ENCODE data around the gene ARHGAP26. TPM values are rescaled to one million over a fixed set of nuclear protein-coding genes. Genes with fewer than 3 reads are reported as not detected.

The ARHGAP26 gene
- total RNA-seq, 1 donor from 2014 or later, result 8.6 TPM

GRCh38 chr5:143148771-143149170 lies 378.6 kb downstream of the ARHGAP26 start:
- DNase-seq (ENCODE audit: low read depth), result no peak
- H3K4me3 ChIP-seq (ENCODE audit: low read depth, low read length), result no peak overlapping the region
- TF ChIP-seq CTCF (IDR thresholded peaks at IDR 0.05; ENCODE audit: insufficient read depth, low read length, poor library complexity, severe bottlenecking), result no peak
- no peaks in the 10 kb centered on the region for H3K36me3 ChIP-seq (ENCODE audit: control insufficient read depth, insufficient read depth, low read length)
- no peaks in the 10 kb centered on the region for H3K27me3 ChIP-seq (ENCODE audit: control insufficient read depth, insufficient read depth, low read length)

GRCh38 chr5:143149759-143150158 lies 379.6 kb downstream of the ARHGAP26 start:
- Histone ChIP-seq H3K36me3 (ENCODE audit: control insufficient read depth, insufficient read depth, low read length) (no peaks in the 10 kb centered on the region), H3K27me3 (ENCODE audit: control insufficient read depth, insufficient read depth, low read length) (no peaks in the 10 kb centered on the region), H3K4me3 (ENCODE audit: low read depth, low read length) (no peak overlapping the region)
- TF ChIP-seq CTCF (IDR thresholded peaks at IDR 0.05; ENCODE audit: insufficient read depth, low read length, poor library complexity, severe bottlenecking), result no peak
- DNase-seq (ENCODE audit: low read depth), result no peak

- TF ChIP-seq CTCF (IDR thresholded peaks at IDR 0.05; ENCODE audit: insufficient read depth, low read length, poor library complexity, severe bottlenecking), result no peak
- Histone ChIP-seq H3K36me3 (ENCODE audit: control insufficient read depth, insufficient read depth, low read length) (no peaks in the 10 kb centered on the region), H3K4me3 (ENCODE audit: low read depth, low read length) (no peak overlapping the region), H3K27me3 (ENCODE audit: control insufficient read depth, insufficient read depth, low read length) (no peaks in the 10 kb centered on the region)
- no peak for DNase-seq (ENCODE audit: low read depth)
Measured at GRCh38 chr5:143151056-143151700, 381.0 kb downstream of the ARHGAP26 start.

- Histone ChIP-seq H3K4me3 (ENCODE audit: low read depth, low read length) (no peak overlapping the region), H3K27me3 (ENCODE audit: control insufficient read depth, insufficient read depth, low read length) (no peaks in the 10 kb centered on the region), H3K36me3 (ENCODE audit: control insufficient read depth, insufficient read depth, low read length) (no peaks in the 10 kb centered on the region)
- TF ChIP-seq CTCF (IDR thresholded peaks at IDR 0.05; ENCODE audit: insufficient read depth, low read length, poor library complexity, severe bottlenecking), result no peak
- DNase-seq (ENCODE audit: low read depth), result no peak
Measured at GRCh38 chr5:143152445-143152844, 382.3 kb downstream of the ARHGAP26 start.

GRCh38 chr5:143153332-143154119 lies 383.3 kb downstream of the ARHGAP26 start:
- no peak for DNase-seq (ENCODE audit: low read depth)
- TF ChIP-seq CTCF (IDR thresholded peaks at IDR 0.05; ENCODE audit: insufficient read depth, low read length, poor library complexity, severe bottlenecking), result no peak
- Histone ChIP-seq H3K4me3 (ENCODE audit: low read depth, low read length) (no peak overlapping the region), H3K27me3 (ENCODE audit: control insufficient read depth, insufficient read depth, low read length) (no peaks in the 10 kb centered on the region), H3K36me3 (ENCODE audit: control insufficient read depth, insufficient read depth, low read length) (no peaks in the 10 kb centered on the region)
